Omental fat pad (tissue), 4 donors: ENCODE results near the gene EXPH5. TPM values are rescaled to one million over a fixed set of nuclear protein-coding genes. Genes with fewer than 3 reads are reported as not detected.

Source experiments
- ATAC-seq: fragments of 150-250 bp; one replicate; pipeline ENCODE4 v1.9.1; 2016; ENCODE audit warnings: mild to moderate bottlenecking, moderate library complexity; ENCODE audit not compliant: low FRiP score
- DNase-seq: peaks from one replicate; pipeline ENCODE4 v3.0.0-alpha.2; 2019; ENCODE audit warnings: low spot score
- total RNA-seq, 4 donors: library from RNA; depleted of rRNA; stranded (reverse); fragments of >200 nt; gene quantifications; one replicate each; pipeline ENCODE4 v1.1.0, GENCODE V29; 2016
- TF ChIP-seq, protein P1 (sequence below), 3 donors: fragments of 450-650 bp; IDR thresholded peaks; one replicate each; pipeline ENCODE4 v1.5.1; 2016 to 2017; ENCODE audit warnings: antibody characterized with exemption in 3 of 3, mild to moderate bottlenecking in 3 of 3, moderate library complexity in 2 of 3

The EXPH5 gene
- total RNA-seq, 4 donors from 2014 or later = 0.32 to 1.8 (median 0.71) TPM

DNA sequence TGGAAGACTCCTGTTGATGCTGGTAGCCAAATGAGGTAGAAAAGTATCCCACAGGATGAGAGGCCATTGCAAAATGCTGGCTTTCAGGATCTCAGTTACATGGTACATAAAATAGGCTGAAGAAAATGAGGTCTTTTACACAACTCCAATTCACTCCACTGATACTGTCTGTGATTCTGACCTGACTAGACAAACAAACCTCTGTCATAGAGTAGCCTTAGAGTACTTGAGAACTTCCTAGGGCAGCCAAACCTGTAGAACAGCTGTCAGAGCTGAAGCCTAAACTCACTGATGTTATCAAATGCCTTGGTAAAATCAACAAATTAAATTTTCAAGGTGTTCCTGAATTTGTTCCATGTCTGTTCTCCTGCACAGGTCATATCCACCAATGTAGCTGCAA is 69.1 kb downstream of the EXPH5 start:
- DNase-seq (no peak), ATAC-seq (no peak)
- TF ChIP-seq, protein P1, sequence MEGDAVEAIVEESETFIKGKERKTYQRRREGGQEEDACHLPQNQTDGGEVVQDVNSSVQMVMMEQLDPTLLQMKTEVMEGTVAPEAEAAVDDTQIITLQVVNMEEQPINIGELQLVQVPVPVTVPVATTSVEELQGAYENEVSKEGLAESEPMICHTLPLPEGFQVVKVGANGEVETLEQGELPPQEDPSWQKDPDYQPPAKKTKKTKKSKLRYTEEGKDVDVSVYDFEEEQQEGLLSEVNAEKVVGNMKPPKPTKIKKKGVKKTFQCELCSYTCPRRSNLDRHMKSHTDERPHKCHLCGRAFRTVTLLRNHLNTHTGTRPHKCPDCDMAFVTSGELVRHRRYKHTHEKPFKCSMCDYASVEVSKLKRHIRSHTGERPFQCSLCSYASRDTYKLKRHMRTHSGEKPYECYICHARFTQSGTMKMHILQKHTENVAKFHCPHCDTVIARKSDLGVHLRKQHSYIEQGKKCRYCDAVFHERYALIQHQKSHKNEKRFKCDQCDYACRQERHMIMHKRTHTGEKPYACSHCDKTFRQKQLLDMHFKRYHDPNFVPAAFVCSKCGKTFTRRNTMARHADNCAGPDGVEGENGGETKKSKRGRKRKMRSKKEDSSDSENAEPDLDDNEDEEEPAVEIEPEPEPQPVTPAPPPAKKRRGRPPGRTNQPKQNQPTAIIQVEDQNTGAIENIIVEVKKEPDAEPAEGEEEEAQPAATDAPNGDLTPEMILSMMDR (IDR thresholded peaks at IDR 0.05) = no peak

DNA sequence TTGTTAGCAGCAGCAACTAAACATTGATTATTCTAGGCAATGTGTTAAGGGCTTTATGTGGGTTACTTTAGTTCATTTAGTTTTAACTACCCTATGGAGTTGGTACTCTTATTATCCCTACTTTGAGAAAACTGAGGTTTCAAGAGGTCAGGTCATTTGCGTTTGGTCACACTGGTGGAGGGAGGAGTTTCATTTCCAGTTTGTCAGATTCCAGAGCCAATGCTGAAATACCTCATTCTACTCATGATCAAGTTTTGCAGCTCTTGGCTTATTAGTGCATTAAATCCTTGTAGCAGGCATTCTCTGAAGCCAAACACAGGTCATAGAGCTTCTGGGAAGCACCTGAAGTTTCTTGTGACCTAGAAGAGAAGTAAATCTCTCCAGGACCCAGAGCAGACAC is 71.2 kb downstream of the EXPH5 start:
- DNase-seq (no peak), ATAC-seq (no peak)
- TF ChIP-seq, protein P1 (IDR thresholded peaks at IDR 0.05) = no peak

DNA sequence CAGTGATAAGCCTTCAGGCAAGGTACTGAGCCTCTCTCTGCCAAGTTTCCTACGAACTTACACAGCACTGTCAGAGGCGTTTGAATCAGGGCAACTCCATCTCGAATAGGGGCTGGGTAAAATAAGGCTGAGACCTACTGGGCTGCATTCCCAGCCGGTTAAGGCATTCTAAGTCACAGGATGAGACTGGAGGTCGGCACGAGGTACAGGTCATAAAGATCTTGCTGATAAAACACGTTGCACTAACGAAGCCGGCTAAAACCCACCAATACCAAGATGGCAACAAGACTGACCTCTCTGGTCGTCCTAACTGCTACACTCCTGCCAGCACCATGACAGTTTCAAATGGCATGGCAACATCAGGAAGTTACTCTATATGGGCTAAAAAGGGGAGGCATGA is 75.0 kb downstream of the EXPH5 start:
- TF ChIP-seq, protein P1 (IDR thresholded peaks at IDR 0.05) = no peak
- ATAC-seq (no peak), DNase-seq (no peak)

DNA sequence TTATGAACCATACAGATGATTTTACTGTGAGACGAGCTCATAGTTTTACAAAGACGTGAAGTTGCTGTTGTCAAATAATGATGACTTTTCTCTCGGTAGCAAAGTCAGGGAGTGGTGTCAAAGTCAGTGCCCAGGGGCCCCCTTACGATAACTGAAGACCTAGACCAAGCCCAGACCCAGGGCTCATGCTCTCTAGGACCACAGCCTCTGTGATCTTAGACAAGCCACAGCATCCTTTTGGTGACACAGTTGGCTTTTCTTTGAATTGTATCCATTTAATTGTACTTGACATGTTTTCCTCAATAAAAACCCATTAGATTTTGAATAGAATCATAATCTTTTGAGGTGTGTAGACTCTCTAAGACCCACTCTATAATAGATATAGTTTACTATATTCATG is 77.4 kb downstream of the EXPH5 start:
- DNase-seq = no peak
- no peak for ATAC-seq
- TF ChIP-seq, protein P1 (IDR thresholded peaks at IDR 0.05) = no peak

DNA sequence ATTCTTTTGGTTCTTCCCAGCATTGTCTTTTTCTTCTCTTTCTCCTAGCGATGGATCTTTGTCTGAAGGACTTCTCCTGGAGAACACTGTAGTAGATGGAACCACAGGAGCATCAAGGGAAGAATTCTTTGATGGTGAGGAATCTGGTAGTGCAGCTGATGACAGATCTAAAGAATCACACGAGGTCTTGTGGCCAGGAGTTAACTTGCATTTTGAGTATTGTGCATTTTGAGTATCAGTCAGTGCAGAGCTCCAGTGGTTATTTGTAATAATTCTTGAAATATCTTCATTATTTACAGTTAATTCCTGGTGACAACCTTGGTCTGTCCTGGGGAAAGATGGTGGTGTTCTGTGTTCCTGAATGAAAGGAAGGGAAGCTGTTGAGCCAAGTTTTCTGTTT is 80.9 kb downstream of the EXPH5 start:
- ATAC-seq (no peak), DNase-seq (no peak)
- TF ChIP-seq, protein P1 (IDR thresholded peaks at IDR 0.05) = no peak

DNA sequence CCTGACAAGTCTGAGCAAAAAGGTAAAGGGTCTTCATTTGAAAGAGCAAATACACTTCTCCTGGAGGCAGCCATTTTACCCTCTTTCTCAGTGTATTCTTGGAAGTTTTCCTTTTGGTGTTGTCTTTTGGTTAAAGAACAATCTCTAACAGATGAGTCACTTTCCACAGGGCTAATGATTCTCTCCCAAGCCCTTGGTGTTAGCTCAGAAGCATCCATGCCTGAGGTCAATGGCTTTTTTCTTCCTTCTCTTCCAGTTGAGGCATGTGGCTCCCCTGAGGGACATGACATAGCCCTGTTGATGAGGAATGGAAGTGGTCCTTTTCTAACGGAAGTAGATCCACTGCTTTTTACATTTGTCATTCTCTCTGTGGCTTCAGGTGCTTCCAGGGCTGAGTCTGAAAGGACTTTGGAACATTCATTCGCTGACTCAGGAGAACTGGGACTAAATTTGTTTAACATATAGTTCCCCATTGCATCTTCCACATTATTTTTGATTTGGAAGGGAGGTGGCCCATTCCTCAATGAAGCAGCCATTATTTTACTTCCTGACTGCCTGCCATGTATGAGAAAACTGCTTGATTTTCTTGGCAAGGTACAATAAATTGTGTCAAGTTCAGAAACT is 81.6 kb downstream of the EXPH5 start:
- DNase-seq (no peak), ATAC-seq (no peak)
- TF ChIP-seq, protein P1 (IDR thresholded peaks at IDR 0.05) = no peak
